ENCODE results near the gene LY6G5B.

DNA sequence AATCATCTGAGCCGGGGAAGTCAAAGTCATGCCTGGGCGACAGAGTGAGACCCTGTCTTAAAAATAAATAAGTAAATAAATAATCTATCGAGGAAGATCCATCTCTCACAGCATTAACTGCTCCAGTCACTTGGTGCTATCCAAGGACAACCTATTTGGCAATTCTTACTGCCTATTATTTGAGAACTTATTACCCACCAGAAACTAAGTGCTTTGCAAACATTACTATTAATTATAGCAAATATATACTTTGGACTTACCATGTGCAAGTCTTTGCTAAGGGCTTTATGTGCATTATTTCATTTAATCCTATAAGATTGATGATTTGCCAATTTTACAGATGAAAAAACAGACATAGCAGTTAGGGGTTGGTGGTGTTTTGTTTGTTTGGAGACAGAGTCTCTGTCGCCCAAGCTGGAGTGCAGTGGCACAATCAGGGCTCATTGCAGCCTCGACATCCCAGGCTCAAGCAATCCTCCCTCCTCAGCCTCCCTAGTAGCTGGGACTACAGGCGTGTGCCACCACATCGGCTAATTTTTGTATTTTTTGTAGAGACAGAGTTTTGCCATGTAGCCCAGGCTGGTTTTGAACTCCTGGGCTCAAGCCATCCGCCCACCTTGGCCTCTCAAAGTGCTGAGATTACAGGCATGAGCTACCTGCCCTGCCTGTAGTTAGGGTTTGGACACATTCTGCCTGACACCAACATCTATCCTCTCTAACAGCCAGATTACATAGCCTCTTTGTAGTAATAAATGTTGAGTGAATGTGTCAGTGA, 15.0 kb upstream of the LY6G5B start:
- TF ChIP-seq GATA2 (IDR thresholded peaks at IDR 0.05; ENCODE audit: low read depth, low read length) (no peak), GATA3 (IDR thresholded peaks at IDR 0.05; ENCODE audit: low read depth, low read length) (no peak)

All from SH-SY5Y (cell line).